H1 (cell line): Measurements from ENCODE around the gene POLR3A. TPM values are rescaled to one million over a fixed set of nuclear protein-coding genes. Genes with fewer than 3 reads are reported as not detected.

Source experiments
- CTCF ChIA-PET: fragments of 300-600 bp; sonication (Branson Sonifier 250); formaldehyde crosslinking; loops from one replicate; lab custom pipeline; 2021; ENCODE audit not compliant: partially characterized antibody; lab: Charles Lee
- POLR2A ChIA-PET: fragments of 300-600 bp; sonication (Branson Sonifier 250); formaldehyde crosslinking; loops from one replicate; lab custom pipeline; 2021; ENCODE audit warnings: inconsistent platforms; ENCODE audit not compliant: partially characterized antibody; lab: Charles Lee
- DNase-seq, 2 experiments: peaks; one replicate each; pipeline versions ENCODE4 v3.0.0 to v3.0.0-alpha.2; 2010 to 2022; ENCODE audit warnings: low spot score in 2 of 2, low read depth in 1 of 2, mixed read lengths in 1 of 2
- FAIRE-seq: peaks from 2 replicates; lab custom pipeline; 2011; peaks lifted over from hg19 to GRCh38; lab: Jason Lieb, UNC
- H2AFZ ChIP-seq: 2 replicates; pipeline ENCODE4 v1.8.1; 2012; ENCODE audit warnings: low read length, inconsistent platforms
- H2AK5ac ChIP-seq: 2 replicates; pipeline ENCODE4 v1.6.1; 2013; ENCODE audit warnings: low read depth, low read length
- H2BK120ac ChIP-seq: replicated peaks from 2 replicates; pipeline ENCODE3; 2013; ENCODE audit warnings: low read depth, low read length, inconsistent platforms
- H2BK12ac ChIP-seq: 2 replicates; pipeline ENCODE4 v1.6.1; 2013; ENCODE audit warnings: low read depth, low read length
- H2BK15ac ChIP-seq: 2 replicates; pipeline ENCODE4 v1.6.1; 2013; ENCODE audit warnings: low read length
- H2BK20ac ChIP-seq: 2 replicates; pipeline ENCODE4 v1.6.1; 2013; ENCODE audit warnings: low read length
- H2BK5ac ChIP-seq: 2 replicates; pipeline ENCODE4 v1.6.1; 2013; ENCODE audit warnings: low read depth, low read length
- H3K14ac ChIP-seq: 2 replicates; pipeline ENCODE4 v1.6.1; 2013; ENCODE audit warnings: inconsistent platforms; ENCODE audit not compliant: insufficient read length
- H3K18ac ChIP-seq: 2 replicates; pipeline ENCODE4 v1.6.1; 2013; ENCODE audit warnings: low read length; ENCODE audit errors: extremely low read depth
- H3K23ac ChIP-seq: 2 replicates; pipeline ENCODE4 v1.6.1; 2013; ENCODE audit warnings: inconsistent platforms; ENCODE audit not compliant: insufficient read length
- H3K23me2 ChIP-seq: 2 replicates; pipeline ENCODE4 v1.6.1; 2013; ENCODE audit warnings: low read depth, low read length
- H3K27ac ChIP-seq: 2 replicates; pipeline ENCODE4 v1.6.1; 2011; ENCODE audit warnings: low read depth, low read length, inconsistent platforms
- H3K27me3 ChIP-seq, 4 experiments: replicated peaks in 1 of 4; 1 replicate in 1 of 4; 2 replicates in 3 of 4; pipeline versions ENCODE4 v1.6.1 to v1.8.1; 2011 to 2013; ENCODE audit warnings: low read length in 3 of 4, mild to moderate bottlenecking in 3 of 4, inconsistent platforms in 2 of 4, mixed read lengths in 2 of 4, moderate library complexity in 1 of 4; ENCODE audit not compliant: control insufficient read depth in 3 of 4, insufficient read depth in 3 of 4; ENCODE audit errors: extremely low read depth in 1 of 4
- H3K36me3 ChIP-seq, 4 experiments: 2 replicates each; pipeline versions ENCODE4 v1.6.1 to v1.8.1; 2011 to 2013; ENCODE audit warnings: mild to moderate bottlenecking in 4 of 4, low read length in 3 of 4, moderate library complexity in 2 of 4, control low read depth in 1 of 4, inconsistent platforms in 1 of 4; ENCODE audit not compliant: insufficient read depth in 4 of 4, control insufficient read depth in 2 of 4
- H3K4ac ChIP-seq: replicated peaks from 2 replicates; pipeline ENCODE3; 2013; ENCODE audit warnings: low read length, low read depth, mixed read lengths, inconsistent platforms; ENCODE audit not compliant: insufficient read length
- H3K4me1 ChIP-seq, 4 experiments: replicated peaks in 1 of 4; 1 replicate in 1 of 4; 2 replicates in 3 of 4; pipeline versions ENCODE4 v1.6.1 to v1.8.1; 2011 to 2013; ENCODE audit warnings: low read length in 3 of 4, inconsistent platforms in 2 of 4, mixed read lengths in 1 of 4; ENCODE audit not compliant: insufficient read depth in 4 of 4, control insufficient read depth in 3 of 4
- H3K4me2 ChIP-seq, 2 experiments: 2 replicates each; pipeline versions ENCODE4 v1.6.1 to v1.8.1; 2011 to 2013; ENCODE audit warnings: low read depth in 2 of 2, low read length in 2 of 2, control low read depth in 1 of 2, inconsistent platforms in 1 of 2, mild to moderate bottlenecking in 1 of 2; ENCODE audit not compliant: insufficient read depth in 1 of 2
- H3K4me3 ChIP-seq, 4 experiments: fragments of 200-600, 300-600 bp in 1 of 4; sonication (generic), shearing (Covaris generic), sonication (Bioruptor Twin) in 1 of 4; 2 replicates each; pipeline versions ENCODE4 v1.5.1 to v1.8.1; 2011 to 2016; ENCODE audit warnings: low read length in 4 of 4, low read depth in 3 of 4, control low read depth in 2 of 4, inconsistent platforms in 2 of 4, mild to moderate bottlenecking in 2 of 4, mixed read lengths in 1 of 4, moderate library complexity in 1 of 4; ENCODE audit not compliant: insufficient read depth in 2 of 4; ENCODE audit errors: extremely low read depth in 1 of 4
- H3K56ac ChIP-seq: replicated peaks from 2 replicates; pipeline ENCODE3; 2013; ENCODE audit warnings: low read depth, mild to moderate bottlenecking, mixed read lengths, low read length, inconsistent platforms; ENCODE audit not compliant: insufficient read length
- H3K79me1 ChIP-seq: 2 replicates; pipeline ENCODE4 v1.6.1; 2013; ENCODE audit warnings: low read depth, low read length, control low read depth
- H3K79me2 ChIP-seq, 2 experiments: 2 replicates each; pipeline versions ENCODE4 v1.6.1 to v1.8.1; 2012 to 2013; ENCODE audit warnings: low read length in 2 of 2, mild to moderate bottlenecking in 2 of 2, inconsistent platforms in 1 of 2; ENCODE audit not compliant: insufficient read depth in 2 of 2, control insufficient read depth in 1 of 2
- H3K9ac ChIP-seq, 4 experiments: replicated peaks in 1 of 4; 1 replicate in 1 of 4; 2 replicates in 3 of 4; pipeline versions ENCODE4 v1.6.1 to v1.8.1; 2011 to 2013; ENCODE audit warnings: low read depth in 3 of 4, low read length in 3 of 4, control low read depth in 2 of 4, mild to moderate bottlenecking in 2 of 4, moderate library complexity in 2 of 4, inconsistent platforms in 1 of 4; ENCODE audit errors: extremely low read depth in 1 of 4
- H3K9me3 ChIP-seq, 2 experiments: 2 replicates each; pipeline versions ENCODE4 v1.6.1 to v1.8.1; 2012 to 2013; ENCODE audit warnings: mild to moderate bottlenecking in 2 of 2, moderate library complexity in 2 of 2, control low read depth in 1 of 2, inconsistent platforms in 1 of 2, low read depth in 1 of 2, low read length in 1 of 2, mixed read lengths in 1 of 2; ENCODE audit not compliant: insufficient read depth in 2 of 2
- H4K20me1 ChIP-seq, 2 experiments: replicated peaks in 1 of 2; 2 replicates each; pipeline versions ENCODE3 to v1.8.1; 2011 to 2013; ENCODE audit warnings: inconsistent platforms in 2 of 2, low read length in 2 of 2, mild to moderate bottlenecking in 1 of 2; ENCODE audit not compliant: insufficient read depth in 2 of 2, control insufficient read depth in 1 of 2
- H4K5ac ChIP-seq: 2 replicates; pipeline ENCODE4 v1.6.1; 2013; ENCODE audit warnings: low read length, low read depth, mixed read lengths, inconsistent platforms; ENCODE audit not compliant: insufficient read length
- H4K8ac ChIP-seq: 2 replicates; pipeline ENCODE4 v1.8.0; 2013; ENCODE audit warnings: mild to moderate bottlenecking, moderate library complexity, low read length, inconsistent platforms; ENCODE audit not compliant: insufficient read depth; ENCODE audit errors: extremely low read depth
- H4K91ac ChIP-seq: replicated peaks from 2 replicates; pipeline ENCODE3; 2013; ENCODE audit warnings: low read length, mixed read lengths, inconsistent platforms; ENCODE audit not compliant: insufficient read length
- ASH2L ChIP-seq: fragments of 200-600, 300-600 bp; sonication (generic); IDR thresholded peaks from one replicate; pipeline ENCODE4 v1.7.1; 2017; ENCODE audit warnings: low read length
- ATF3 ChIP-seq: IDR thresholded peaks from 2 replicates; pipeline ENCODE4 v1.6.1; 2011; ENCODE audit warnings: low read depth, mild to moderate bottlenecking, low read length; ENCODE audit not compliant: insufficient read depth
- EZH2 ChIP-seq: fragments of 200-600 bp; sonication (generic); IDR thresholded peaks from 2 replicates; pipeline ENCODE4 v1.7.1; 2012; ENCODE audit warnings: low read depth, mild to moderate bottlenecking, moderate library complexity, low read length, inconsistent platforms; ENCODE audit not compliant: severe bottlenecking
- SP2 ChIP-seq: IDR thresholded peaks from 2 replicates; pipeline ENCODE4 v1.6.1; 2012; ENCODE audit warnings: mild to moderate bottlenecking, low read length, inconsistent platforms
- TAF1 ChIP-seq: IDR thresholded peaks from 2 replicates; pipeline ENCODE4 v1.6.1; 2011; ENCODE audit warnings: mild to moderate bottlenecking, low read depth, low read length
- YY1 ChIP-seq: IDR thresholded peaks from 2 replicates; pipeline ENCODE4 v1.6.1; 2011; ENCODE audit warnings: low read depth, mild to moderate bottlenecking, low read length
- WGBS, 2 experiments: shearing (Covaris generic) in 1 of 2; methylation state at CpG; one replicate each; pipeline versions ENCODE4 v1.1.6 to v1.1.7; 2013 to 2015; ENCODE audit warnings: low lambda C conversion rate in 2 of 2, mixed read lengths in 2 of 2, inconsistent platforms in 1 of 2, low coverage in 1 of 2, missing lambda C conversion rate in 1 of 2; ENCODE audit not compliant: insufficient replicate concordance in 2 of 2, insufficient coverage in 1 of 2, insufficient read length in 1 of 2; ENCODE audit errors: extremely low coverage in 1 of 2, missing lambda C conversion rate in 1 of 2; 5-methylcytosine and 5-hydroxymethylcytosine counted together
- polyA plus RNA-seq, 7 experiments: library from polyadenylated mRNA; depleted of rRNA in 3 of 7; stranded (reverse) in 5 of 7; unstranded in 2 of 7; fragments of >200 nt in 5 of 7; fragments of 200-250 nt in 2 of 7; gene quantifications; 1 replicate in 5 of 7; 2 replicates in 1 of 7; 4 replicates in 1 of 7; pipeline versions ENCODE4 v1.2.1 to v1.2.3, GENCODE V29; 2011 to 2013; ENCODE audit warnings: missing spikeins in 2 of 7, mixed read lengths in 2 of 7
- total RNA-seq: library from RNA; stranded (reverse); fragmentation: NEBNext Ultra II Directional; extraction: Animal tissue kit (Norgen Biotek cat#: 25700); gene quantifications from 2 replicates; pipeline ENCODE4 v1.2.1, GENCODE V29; 2021
- TF ChIP-seq, protein P1 (sequence below): IDR thresholded peaks from 2 replicates; pipeline ENCODE4 v1.6.1; 2012; ENCODE audit warnings: inconsistent platforms

Gene POLR3A
- total and polyA plus RNA-seq, 2 of the 8 experiments (the other 6 are each of a cell fraction or from before 2014, with no cell fraction given), result 11.3 to 38.6 TPM

DNA sequence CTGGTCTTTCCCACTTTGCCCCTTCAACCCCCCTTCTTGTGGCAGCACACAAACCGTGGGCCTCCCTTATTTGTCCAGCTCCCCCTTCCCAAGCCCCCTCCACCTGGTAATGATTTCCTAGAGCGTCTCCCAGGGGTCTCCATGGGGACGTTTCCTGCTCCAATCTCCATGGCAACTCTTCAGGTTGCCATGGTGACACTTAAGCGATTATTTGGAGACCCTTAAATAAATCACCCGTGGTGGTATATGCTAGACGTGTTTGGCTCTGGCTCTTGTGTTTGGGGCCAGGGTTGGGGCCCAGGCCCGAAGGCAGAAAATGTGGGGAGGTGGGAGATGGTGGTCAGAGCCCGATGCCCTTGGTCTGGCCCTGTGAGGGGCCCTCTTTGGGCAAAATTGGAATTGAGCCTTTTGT, 61.7 kb downstream of the POLR3A start:
- Histone ChIP-seq H2BK15ac (no peak overlapping the region), H3K27me3 (no peaks in the 10 kb centered on the region), H4K8ac (no peak overlapping the region), H3K4me1 (peaks cover 0 to 6% (median 1%) of the 10 kb centered on the region in 4 experiments; a peak in 2 of 7 replicates), H3K9me3 (peaks cover 11% of the 10 kb centered on the region in 2 experiments), H2BK20ac (no peak overlapping the region), H3K4me2 (no peak overlapping the region), H3K27ac (no peak overlapping the region), H3K9ac (no peak overlapping the region), H3K79me2 (no peaks in the 10 kb centered on the region), H3K14ac (no peak overlapping the region), H2BK12ac (no peak overlapping the region), H4K5ac (no peak overlapping the region), H4K20me1 (no peaks in the 10 kb centered on the region), H3K79me1 (no peaks in the 10 kb centered on the region), H2AK5ac (no peak overlapping the region), H4K91ac (no peak overlapping the region), H2AFZ (no peak overlapping the region), H3K4me3 (no peak overlapping the region), H3K56ac (no peak overlapping the region), H2BK120ac (no peak overlapping the region), H3K18ac (no peak overlapping the region), H3K23me2 (no peaks in the 10 kb centered on the region), H2BK5ac (no peak overlapping the region), H3K4ac (no peak overlapping the region), H3K36me3 (no peaks in the 10 kb centered on the region), H3K23ac (no peak overlapping the region)
- FAIRE-seq (no peak), DNase-seq (no peak)
- CTCF ChIA-PET, result interaction anchor here (1.0 to 2.9 kb wide), 2 partner anchors 8 to 40 kb away, joined by 3 to 8 read pairs; no protein-coding TSS in a partner anchor
- 88% methylated on average over 8 of the region's 8 CpGs; no CpG with 5 or more reads in 1 of the 2 experiments for WGBS, 2 experiments
- POLR2A ChIA-PET, result interaction anchor here (1.4 kb wide), 1 partner anchor 43 kb away, joined by 3 read pairs; no protein-coding TSS in a partner anchor
- no peak for TF ChIP-seq ATF3
- no peak for TF ChIP-seq TAF1
- TF ChIP-seq, protein P1, sequence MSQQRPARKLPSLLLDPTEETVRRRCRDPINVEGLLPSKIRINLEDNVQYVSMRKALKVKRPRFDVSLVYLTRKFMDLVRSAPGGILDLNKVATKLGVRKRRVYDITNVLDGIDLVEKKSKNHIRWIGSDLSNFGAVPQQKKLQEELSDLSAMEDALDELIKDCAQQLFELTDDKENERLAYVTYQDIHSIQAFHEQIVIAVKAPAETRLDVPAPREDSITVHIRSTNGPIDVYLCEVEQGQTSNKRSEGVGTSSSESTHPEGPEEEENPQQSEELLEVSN, result no peak
- no peak for TF ChIP-seq YY1
- no peak for TF ChIP-seq SP2
- TF ChIP-seq EZH2, result no peak
- no peak for TF ChIP-seq ASH2L
